OCI-LY1 (cell line): ENCODE data around the gene CBY1.
A peak's percentile ranks its signal among the peaks of the same experiment; 100 is the strongest.

Experiments used
- H2AFZ ChIP-seq: fragments of 200-600 bp; sonication (generic), shearing (Covaris generic); 2 replicates; pipeline ENCODE4 v1.6.0; 2014; ENCODE audit warnings: antibody characterized with exemption, mild to moderate bottlenecking, low read length
- H3F3A ChIP-seq: fragments of 200-600 bp; sonication (generic), shearing (Covaris generic); 2 replicates; pipeline ENCODE4 v1.6.0; 2014; ENCODE audit warnings: mild to moderate bottlenecking, antibody characterized with exemption, low read length, moderate library complexity; ENCODE audit not compliant: insufficient read depth
- H3K27ac ChIP-seq: fragments of 200-600 bp; sonication (generic); 2 replicates; pipeline ENCODE4 v1.5.1; 2014; ENCODE audit warnings: low read length, mixed run types, mild to moderate bottlenecking, low read depth; ENCODE audit not compliant: poor library complexity, severe bottlenecking
- H3K27me3 ChIP-seq: fragments of 200-600 bp; sonication (generic); 2 replicates; pipeline ENCODE4 v1.6.0; 2014; ENCODE audit warnings: antibody characterized with exemption, mild to moderate bottlenecking, low read length, moderate library complexity; ENCODE audit not compliant: insufficient read depth
- H3K36me3 ChIP-seq: fragments of 200-600 bp; sonication (generic); 2 replicates; pipeline ENCODE4 v1.6.1; 2014; ENCODE audit warnings: mild to moderate bottlenecking, antibody characterized with exemption, low read length, moderate library complexity, mixed read lengths; ENCODE audit not compliant: insufficient read depth
- H3K4me1 ChIP-seq: fragments of 200-600 bp; sonication (generic); 2 replicates; pipeline ENCODE4 v1.5.1; 2014; ENCODE audit warnings: mild to moderate bottlenecking, low read length, moderate library complexity; ENCODE audit not compliant: insufficient read depth, severe bottlenecking
- H3K4me2 ChIP-seq: fragments of 200-600 bp; sonication (generic), shearing (Covaris generic); 2 replicates; pipeline ENCODE4 v1.6.1; 2014; ENCODE audit warnings: low read length
- H3K4me3 ChIP-seq: fragments of 200-600 bp; sonication (generic); 2 replicates; pipeline ENCODE4 v1.5.1; 2014; ENCODE audit warnings: low read length, low read depth, mild to moderate bottlenecking, mixed read lengths; ENCODE audit not compliant: poor library complexity, severe bottlenecking
- H3K79me2 ChIP-seq: fragments of 200-600 bp; shearing (Covaris generic); 2 replicates; pipeline ENCODE4 v1.6.1; 2016; ENCODE audit warnings: mixed run types, low read length, mixed read lengths; ENCODE audit not compliant: insufficient read depth
- H3K9ac ChIP-seq: fragments of 200-600 bp; sonication (generic), shearing (Covaris generic); 2 replicates; pipeline ENCODE4 v1.6.1; 2014; ENCODE audit warnings: mild to moderate bottlenecking, low read length, mixed read lengths
- H3K9me2 ChIP-seq: fragments of 200-600 bp; sonication (generic), shearing (Covaris generic); 2 replicates; pipeline ENCODE4 v1.6.1; 2014; ENCODE audit warnings: low read depth, mild to moderate bottlenecking, low read length, mixed read lengths
- H3K9me3 ChIP-seq: fragments of 200-600 bp; shearing (Covaris generic); 2 replicates; pipeline ENCODE4 v1.6.1; 2014; ENCODE audit warnings: low read length, mixed read lengths
- H4K20me1 ChIP-seq: fragments of 200-600 bp; sonication (generic), shearing (Covaris generic); 2 replicates; pipeline ENCODE4 v1.6.0; 2016; ENCODE audit warnings: mild to moderate bottlenecking, low read length; ENCODE audit not compliant: insufficient read depth
- EZH2 ChIP-seq: fragments of 200-600 bp; sonication (generic), shearing (Covaris generic); IDR thresholded peaks from 2 replicates; pipeline ENCODE4 v1.8.0; 2017; ENCODE audit warnings: borderline replicate concordance, mixed run types, mild to moderate bottlenecking, antibody characterized with exemption, low read length, moderate library complexity, mixed read lengths
- TF ChIP-seq, protein P1 (sequence below): fragments of 200-600 bp; sonication (generic), shearing (Covaris generic); IDR thresholded peaks from 2 replicates; pipeline ENCODE4 v1.5.1; 2017; ENCODE audit warnings: mild to moderate bottlenecking, antibody characterized with exemption, low read length, moderate library complexity, mixed read lengths

Gene CBY1

GRCh38 chr22:38709306-38709705 lies 52.9 kb downstream of the CBY1 start:
- Histone ChIP-seq H3K9me3 (no peaks in the 10 kb centered on the region), H3K4me3 (no peak overlapping the region), H3K27ac (no peak overlapping the region), H3K4me1 (peaks cover 42% of the 10 kb centered on the region), H2AFZ (no peak overlapping the region), H3K9me2 (no peaks in the 10 kb centered on the region), H3K27me3 (no peaks in the 10 kb centered on the region), H3K9ac (no peak overlapping the region), H4K20me1 (0 out of 2 replicates have a peak, but pooled peaks cover 5% of the 10 kb centered on the region), H3K4me2 (peak overlapping the region; percentile 39; the same call in 1 of the 2 replicates), H3K36me3 (peaks cover 28% of the 10 kb centered on the region; the same call in 1 of the 2 replicates), H3F3A (no peaks in the 10 kb centered on the region), H3K79me2 (peaks cover 69% of the 10 kb centered on the region)
- TF ChIP-seq EZH2, result no peak
- TF ChIP-seq, protein P1, sequence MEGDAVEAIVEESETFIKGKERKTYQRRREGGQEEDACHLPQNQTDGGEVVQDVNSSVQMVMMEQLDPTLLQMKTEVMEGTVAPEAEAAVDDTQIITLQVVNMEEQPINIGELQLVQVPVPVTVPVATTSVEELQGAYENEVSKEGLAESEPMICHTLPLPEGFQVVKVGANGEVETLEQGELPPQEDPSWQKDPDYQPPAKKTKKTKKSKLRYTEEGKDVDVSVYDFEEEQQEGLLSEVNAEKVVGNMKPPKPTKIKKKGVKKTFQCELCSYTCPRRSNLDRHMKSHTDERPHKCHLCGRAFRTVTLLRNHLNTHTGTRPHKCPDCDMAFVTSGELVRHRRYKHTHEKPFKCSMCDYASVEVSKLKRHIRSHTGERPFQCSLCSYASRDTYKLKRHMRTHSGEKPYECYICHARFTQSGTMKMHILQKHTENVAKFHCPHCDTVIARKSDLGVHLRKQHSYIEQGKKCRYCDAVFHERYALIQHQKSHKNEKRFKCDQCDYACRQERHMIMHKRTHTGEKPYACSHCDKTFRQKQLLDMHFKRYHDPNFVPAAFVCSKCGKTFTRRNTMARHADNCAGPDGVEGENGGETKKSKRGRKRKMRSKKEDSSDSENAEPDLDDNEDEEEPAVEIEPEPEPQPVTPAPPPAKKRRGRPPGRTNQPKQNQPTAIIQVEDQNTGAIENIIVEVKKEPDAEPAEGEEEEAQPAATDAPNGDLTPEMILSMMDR, result no peak

- Histone ChIP-seq H3K9ac (no peak overlapping the region), H4K20me1 (0 out of 2 replicates have a peak, but pooled peaks cover 5% of the 10 kb centered on the region), H3K4me1 (peaks cover 33% of the 10 kb centered on the region), H3K27ac (no peak overlapping the region), H3K79me2 (peaks cover 72% of the 10 kb centered on the region), H3K4me2 (no peak overlapping the region), H3F3A (no peaks in the 10 kb centered on the region), H2AFZ (no peak overlapping the region), H3K36me3 (peaks cover 35% of the 10 kb centered on the region; the same call in 1 of the 2 replicates), H3K4me3 (no peak overlapping the region), H3K9me3 (no peaks in the 10 kb centered on the region), H3K27me3 (no peaks in the 10 kb centered on the region), H3K9me2 (no peaks in the 10 kb centered on the region)
- TF ChIP-seq, protein P1, result no peak
- no peak for TF ChIP-seq EZH2
These were observed 53.9 kb downstream of the CBY1 start for GRCh38 chr22:38710351-38710750.

DNA sequence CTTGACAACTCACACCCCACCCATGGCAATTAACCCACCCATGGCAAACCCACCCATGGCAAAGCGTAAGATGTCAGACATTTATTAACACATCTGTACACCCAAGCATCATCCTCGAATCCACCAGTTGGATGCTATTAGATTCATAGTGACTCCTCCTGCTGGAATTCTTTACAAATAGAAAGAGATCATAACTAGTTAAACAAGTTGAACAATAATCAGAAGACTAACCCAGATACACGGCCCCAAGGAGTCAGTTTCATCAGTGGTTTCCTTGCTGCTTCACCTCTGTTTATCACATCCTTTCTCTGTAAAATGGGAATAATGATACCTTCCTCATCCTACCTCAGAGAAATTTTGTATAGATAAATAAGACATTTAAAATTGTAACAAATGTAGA lies 54.4 kb downstream of the CBY1 start:
- Histone ChIP-seq H3K36me3 (peaks cover 37% of the 10 kb centered on the region; the same call in 1 of the 2 replicates), H3K9ac (no peak overlapping the region), H3K9me2 (no peaks in the 10 kb centered on the region), H3K27ac (no peak overlapping the region), H3K4me3 (no peak overlapping the region), H3F3A (no peaks in the 10 kb centered on the region), H3K4me2 (no peak overlapping the region), H3K9me3 (no peaks in the 10 kb centered on the region), H2AFZ (no peak overlapping the region), H4K20me1 (0 out of 2 replicates have a peak, but pooled peaks cover 5% of the 10 kb centered on the region), H3K79me2 (peaks cover 72% of the 10 kb centered on the region), H3K27me3 (no peaks in the 10 kb centered on the region), H3K4me1 (peaks cover 33% of the 10 kb centered on the region)
- no peak for TF ChIP-seq EZH2
- TF ChIP-seq, protein P1, result no peak
